ENCODE measurements around the gene PSMA5.
"Not testable (repeated sequence)": the region's sequence is repeated elsewhere in the genome, so short reads cannot be mapped to it uniquely, and the experiment has no call there.

The PSMA5 gene

GRCh38 chr1:109385417-109385816 is 40.8 kb downstream of the PSMA5 start:
- Histone ChIP-seq H3K4me1 (ENCODE audit: control insufficient read depth, insufficient read depth, low read length) (peaks cover 5% of the 10 kb centered on the region), H3K9me3 (ENCODE audit: control insufficient read depth, low read length) (peaks cover 3% of the 10 kb centered on the region), H3K4me3 (ENCODE audit: insufficient read depth, low read depth, low read length) (no peak overlapping the region), H3K36me3 (ENCODE audit: control insufficient read depth, insufficient read depth, low read length) (no peaks in the 10 kb centered on the region), H3K27me3 (ENCODE audit: control insufficient read depth, insufficient read depth, low read length, poor library complexity, severe bottlenecking) (no peaks in the 10 kb centered on the region), H3K27ac (ENCODE audit: insufficient read depth, low read depth, low read length, poor library complexity, severe bottlenecking) (no peak overlapping the region)
- 95 to 98% methylated on average over 2 of the region's 2 CpGs for WGBS, 2 experiments

- no peaks in the 10 kb centered on the region for H3K36me3 ChIP-seq (ENCODE audit: control insufficient read depth, insufficient read depth, low read length)
- H3K27me3 ChIP-seq (ENCODE audit: control insufficient read depth, insufficient read depth, low read length, poor library complexity, severe bottlenecking) = no peaks in the 10 kb centered on the region
- no peak overlapping the region for H3K27ac ChIP-seq (ENCODE audit: insufficient read depth, low read depth, low read length, poor library complexity, severe bottlenecking)
- 88 to 90% methylated on average over 7 of the region's 7 CpGs for WGBS, 2 experiments
- no peak overlapping the region for H3K4me3 ChIP-seq (ENCODE audit: insufficient read depth, low read depth, low read length)
- peaks cover 3% of the 10 kb centered on the region for H3K9me3 ChIP-seq (ENCODE audit: control insufficient read depth, low read length)
- H3K4me1 ChIP-seq (ENCODE audit: control insufficient read depth, insufficient read depth, low read length) = peaks cover 5% of the 10 kb centered on the region
Measured at GRCh38 chr1:109383854-109384253, 42.4 kb downstream of the PSMA5 start.

- Histone ChIP-seq H3K27me3 (ENCODE audit: control insufficient read depth, insufficient read depth, low read length, poor library complexity, severe bottlenecking) (no peaks in the 10 kb centered on the region), H3K4me1 (ENCODE audit: control insufficient read depth, insufficient read depth, low read length) (peaks cover 5% of the 10 kb centered on the region), H3K4me3 (ENCODE audit: insufficient read depth, low read depth, low read length) (no peak overlapping the region), H3K9me3 (ENCODE audit: control insufficient read depth, low read length) (peaks cover 3% of the 10 kb centered on the region), H3K36me3 (ENCODE audit: control insufficient read depth, insufficient read depth, low read length) (no peaks in the 10 kb centered on the region), H3K27ac (ENCODE audit: insufficient read depth, low read depth, low read length, poor library complexity, severe bottlenecking) (no peak overlapping the region)
- WGBS, 2 experiments = 44 to 55% methylated on average over 2 of the region's 2 CpGs
Measured at GRCh38 chr1:109383087-109383779, 43.0 kb downstream of the PSMA5 start.

GRCh38 chr1:109381573-109381972 is 44.7 kb downstream of the PSMA5 start:
- Histone ChIP-seq H3K27me3 (ENCODE audit: control insufficient read depth, insufficient read depth, low read length, poor library complexity, severe bottlenecking) (no peaks in the 10 kb centered on the region), H3K27ac (ENCODE audit: insufficient read depth, low read depth, low read length, poor library complexity, severe bottlenecking) (no peak overlapping the region), H3K36me3 (ENCODE audit: control insufficient read depth, insufficient read depth, low read length) (no peaks in the 10 kb centered on the region), H3K4me1 (ENCODE audit: control insufficient read depth, insufficient read depth, low read length) (peaks cover 5% of the 10 kb centered on the region), H3K4me3 (ENCODE audit: insufficient read depth, low read depth, low read length) (no peak overlapping the region), H3K9me3 (ENCODE audit: control insufficient read depth, low read length) (peaks cover 3% of the 10 kb centered on the region)
- WGBS, 2 experiments = 90% methylated on average over 2 of the region's 2 CpGs

- H3K4me3 ChIP-seq (ENCODE audit: insufficient read depth, low read depth, low read length) = no peak overlapping the region
- H3K4me1 ChIP-seq (ENCODE audit: control insufficient read depth, insufficient read depth, low read length) = peaks cover 5% of the 10 kb centered on the region
- no peaks in the 10 kb centered on the region for H3K27me3 ChIP-seq (ENCODE audit: control insufficient read depth, insufficient read depth, low read length, poor library complexity, severe bottlenecking)
- no peak overlapping the region for H3K27ac ChIP-seq (ENCODE audit: insufficient read depth, low read depth, low read length, poor library complexity, severe bottlenecking)
- WGBS, 2 experiments = 88 to 90% methylated on average over 2 of the region's 3 CpGs
- no peaks in the 10 kb centered on the region for H3K36me3 ChIP-seq (ENCODE audit: control insufficient read depth, insufficient read depth, low read length)
- H3K9me3 ChIP-seq (ENCODE audit: control insufficient read depth, low read length) = peaks cover 3% of the 10 kb centered on the region
Measured at GRCh38 chr1:109379907-109380306, 46.3 kb downstream of the PSMA5 start.

GRCh38 chr1:109379422-109379821 is 46.8 kb downstream of the PSMA5 start:
- Histone ChIP-seq H3K9me3 (ENCODE audit: control insufficient read depth, low read length) (peaks cover 1% of the 10 kb centered on the region), H3K27ac (ENCODE audit: insufficient read depth, low read depth, low read length, poor library complexity, severe bottlenecking) (no peak overlapping the region), H3K27me3 (ENCODE audit: control insufficient read depth, insufficient read depth, low read length, poor library complexity, severe bottlenecking) (no peaks in the 10 kb centered on the region), H3K36me3 (ENCODE audit: control insufficient read depth, insufficient read depth, low read length) (no peaks in the 10 kb centered on the region), H3K4me1 (ENCODE audit: control insufficient read depth, insufficient read depth, low read length) (peaks cover 5% of the 10 kb centered on the region), H3K4me3 (ENCODE audit: insufficient read depth, low read depth, low read length) (no peak overlapping the region)
- 92 to 98% methylated on average over 3 of the region's 3 CpGs for WGBS, 2 experiments

GRCh38 chr1:109377698-109378097 is 48.5 kb downstream of the PSMA5 start:
- Histone ChIP-seq H3K27me3 (ENCODE audit: control insufficient read depth, insufficient read depth, low read length, poor library complexity, severe bottlenecking) (no peaks in the 10 kb centered on the region), H3K9me3 (ENCODE audit: control insufficient read depth, low read length) (no peaks in the 10 kb centered on the region), H3K27ac (ENCODE audit: insufficient read depth, low read depth, low read length, poor library complexity, severe bottlenecking) (no peak overlapping the region), H3K4me1 (ENCODE audit: control insufficient read depth, insufficient read depth, low read length) (peaks cover 4% of the 10 kb centered on the region), H3K4me3 (ENCODE audit: insufficient read depth, low read depth, low read length) (no peak overlapping the region), H3K36me3 (ENCODE audit: control insufficient read depth, insufficient read depth, low read length) (no peaks in the 10 kb centered on the region)
- WGBS, 2 experiments = 93 to 94% methylated on average over 3 to 4 of the region's 4 CpGs

GRCh38 chr1:109373696-109374095 is 52.6 kb downstream of the PSMA5 start:
- H3K27me3 ChIP-seq (ENCODE audit: control insufficient read depth, insufficient read depth, low read length, poor library complexity, severe bottlenecking); H3K4me3 ChIP-seq (ENCODE audit: insufficient read depth, low read depth, low read length); H3K27ac ChIP-seq (ENCODE audit: insufficient read depth, low read depth, low read length, poor library complexity, severe bottlenecking); H3K9me3 ChIP-seq (ENCODE audit: control insufficient read depth, low read length); H3K36me3 ChIP-seq (ENCODE audit: control insufficient read depth, insufficient read depth, low read length); H3K4me1 ChIP-seq (ENCODE audit: control insufficient read depth, insufficient read depth, low read length): not testable (repeated sequence)
- 96 to 98% methylated on average over 2 of the region's 2 CpGs for WGBS, 2 experiments

- H3K27ac ChIP-seq (ENCODE audit: insufficient read depth, low read depth, low read length, poor library complexity, severe bottlenecking) = no peak overlapping the region
- no peaks in the 10 kb centered on the region for H3K36me3 ChIP-seq (ENCODE audit: control insufficient read depth, insufficient read depth, low read length)
- 85 to 90% methylated on average over 5 of the region's 5 CpGs for WGBS, 2 experiments
- no peaks in the 10 kb centered on the region for H3K27me3 ChIP-seq (ENCODE audit: control insufficient read depth, insufficient read depth, low read length, poor library complexity, severe bottlenecking)
- H3K9me3 ChIP-seq (ENCODE audit: control insufficient read depth, low read length) = no peaks in the 10 kb centered on the region
- no peaks in the 10 kb centered on the region for H3K4me1 ChIP-seq (ENCODE audit: control insufficient read depth, insufficient read depth, low read length)
- no peak overlapping the region for H3K4me3 ChIP-seq (ENCODE audit: insufficient read depth, low read depth, low read length)
Measured at GRCh38 chr1:109373126-109373525, 53.1 kb downstream of the PSMA5 start.

- no peak overlapping the region for H3K4me3 ChIP-seq (ENCODE audit: insufficient read depth, low read depth, low read length)
- no peak overlapping the region for H3K27ac ChIP-seq (ENCODE audit: insufficient read depth, low read depth, low read length, poor library complexity, severe bottlenecking)
- no peaks in the 10 kb centered on the region for H3K9me3 ChIP-seq (ENCODE audit: control insufficient read depth, low read length)
- no peaks in the 10 kb centered on the region for H3K27me3 ChIP-seq (ENCODE audit: control insufficient read depth, insufficient read depth, low read length, poor library complexity, severe bottlenecking)
- peaks cover under 1% of the 10 kb centered on the region for H3K36me3 ChIP-seq (ENCODE audit: control insufficient read depth, insufficient read depth, low read length)
- no peaks in the 10 kb centered on the region for H3K4me1 ChIP-seq (ENCODE audit: control insufficient read depth, insufficient read depth, low read length)
- 87 to 96% methylated on average over 6 of the region's 6 CpGs for WGBS, 2 experiments
Measured at GRCh38 chr1:109372281-109372680, 54.0 kb downstream of the PSMA5 start.

GRCh38 chr1:109371341-109371739 is 54.9 kb downstream of the PSMA5 start:
- Histone ChIP-seq H3K27me3 (ENCODE audit: control insufficient read depth, insufficient read depth, low read length, poor library complexity, severe bottlenecking) (no peaks in the 10 kb centered on the region), H3K4me3 (ENCODE audit: insufficient read depth, low read depth, low read length) (no peak overlapping the region), H3K27ac (ENCODE audit: insufficient read depth, low read depth, low read length, poor library complexity, severe bottlenecking) (no peak overlapping the region), H3K36me3 (ENCODE audit: control insufficient read depth, insufficient read depth, low read length) (peaks cover 4% of the 10 kb centered on the region), H3K4me1 (ENCODE audit: control insufficient read depth, insufficient read depth, low read length) (no peaks in the 10 kb centered on the region), H3K9me3 (ENCODE audit: control insufficient read depth, low read length) (no peaks in the 10 kb centered on the region)
- WGBS, 2 experiments = 70 to 73% methylated on average over 4 of the region's 4 CpGs
